GM19035 (cell line): Measurements from ENCODE around the gene AKNA.

ENCODE experiments used
- ATAC-seq: cut with Tn5 transposase; IDR thresholded peaks from one replicate; pipeline ENCODE4 v1.9.1; 2021; ENCODE audit not compliant: unreplicated experiment

Gene AKNA

DNA sequence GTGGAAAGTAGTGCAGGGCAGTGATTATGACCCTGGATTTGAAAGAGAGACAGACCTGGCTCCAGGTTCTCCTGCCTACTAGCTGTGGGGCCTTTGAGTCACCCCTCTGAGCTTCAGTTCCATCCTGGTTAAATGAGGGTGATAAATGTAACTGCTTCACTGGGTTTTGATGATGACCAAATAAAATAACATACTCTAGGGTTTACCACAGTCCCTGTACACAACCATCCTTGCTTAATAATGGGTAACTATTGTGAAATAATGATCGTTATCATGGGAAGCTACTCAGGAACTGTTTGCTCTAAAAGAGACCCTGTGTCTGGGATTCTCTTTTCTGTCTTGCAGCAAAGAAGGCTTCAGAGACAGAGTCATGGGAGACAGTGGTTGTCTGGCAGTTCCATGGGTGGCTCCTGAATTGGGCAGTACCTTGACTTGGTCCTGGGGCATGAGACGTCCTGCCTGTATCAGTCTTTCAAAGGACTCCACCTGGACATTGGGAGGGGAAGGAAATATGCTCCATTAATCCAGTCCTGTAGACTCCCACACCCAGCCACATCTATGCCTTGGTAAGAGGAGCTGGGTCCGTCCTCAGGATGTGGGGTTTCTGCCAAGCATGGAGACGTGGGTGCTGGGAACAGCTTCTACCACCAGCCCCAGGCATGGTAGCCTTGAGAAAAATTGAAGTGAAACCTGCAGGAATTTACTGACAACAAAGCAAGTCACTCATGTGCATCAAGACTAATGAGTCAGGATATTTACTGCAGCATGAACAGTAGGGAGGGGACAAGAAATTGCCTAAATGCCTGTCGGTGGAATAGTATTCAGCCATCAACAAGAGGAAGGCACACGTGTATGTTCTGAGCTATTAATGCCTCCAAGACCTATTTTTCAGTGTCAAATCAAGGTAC is 23.4 kb downstream of the AKNA start:
- ATAC-seq, result no peak

DNA sequence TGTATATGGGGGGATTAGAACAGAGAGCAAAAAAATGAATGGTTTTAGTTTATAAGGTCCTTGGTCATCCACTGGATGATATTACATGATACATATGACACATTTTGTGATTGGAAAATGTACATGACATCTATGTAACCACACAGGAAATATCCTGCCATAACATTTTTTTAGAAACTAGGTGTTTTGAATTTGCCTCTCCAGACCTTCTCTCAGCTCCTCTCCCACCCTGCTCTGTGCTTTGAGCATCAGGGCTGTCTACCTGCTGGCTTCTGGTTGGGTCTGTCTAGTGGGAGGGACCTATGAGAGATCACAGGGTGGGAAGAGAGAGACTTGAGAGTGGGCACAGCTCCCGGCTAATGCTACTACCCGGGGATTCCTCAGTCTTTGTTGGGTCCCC is 24.4 kb downstream of the AKNA start:
- ATAC-seq, result no peak

DNA sequence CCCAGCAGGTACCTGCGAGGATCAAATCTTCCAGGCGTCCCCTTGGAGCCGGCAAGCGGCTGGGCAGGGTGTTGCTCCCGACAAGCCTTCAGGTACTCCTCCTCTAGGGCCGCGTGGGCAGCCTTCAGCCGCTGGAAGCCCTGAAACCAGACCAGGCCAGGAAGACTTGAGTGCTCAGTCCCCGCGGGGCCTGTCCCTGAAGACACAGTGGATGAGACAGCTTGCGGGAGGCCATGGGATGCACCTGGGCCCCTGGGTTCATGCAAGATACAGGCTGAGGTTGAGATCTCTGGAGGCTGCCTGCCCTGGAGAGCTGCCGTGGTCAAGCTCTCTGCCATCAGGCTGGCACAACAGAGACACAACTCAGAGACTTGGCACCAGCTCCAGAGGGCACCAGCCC is 25.4 kb downstream of the AKNA start:
- ATAC-seq, result no peak

DNA sequence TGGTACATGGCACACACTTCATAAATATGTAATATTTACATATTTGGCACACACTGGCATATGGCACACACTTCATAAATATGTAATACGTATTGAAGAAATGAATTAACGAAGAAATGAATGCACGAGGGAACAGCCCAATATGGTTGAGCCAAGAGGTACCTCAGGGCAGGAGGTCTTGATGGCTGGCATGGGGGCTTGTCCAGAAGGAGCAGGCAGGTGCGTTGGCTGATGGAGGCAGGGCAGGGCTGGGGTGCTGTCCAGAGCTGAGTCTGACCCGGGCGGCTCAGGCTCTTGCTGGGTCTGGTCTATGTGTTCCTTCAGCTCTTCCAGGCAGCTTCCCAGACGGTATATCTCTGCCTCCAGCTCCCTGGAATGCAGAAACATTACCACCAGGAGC is 26.2 kb downstream of the AKNA start:
- ATAC-seq, result no peak

DNA sequence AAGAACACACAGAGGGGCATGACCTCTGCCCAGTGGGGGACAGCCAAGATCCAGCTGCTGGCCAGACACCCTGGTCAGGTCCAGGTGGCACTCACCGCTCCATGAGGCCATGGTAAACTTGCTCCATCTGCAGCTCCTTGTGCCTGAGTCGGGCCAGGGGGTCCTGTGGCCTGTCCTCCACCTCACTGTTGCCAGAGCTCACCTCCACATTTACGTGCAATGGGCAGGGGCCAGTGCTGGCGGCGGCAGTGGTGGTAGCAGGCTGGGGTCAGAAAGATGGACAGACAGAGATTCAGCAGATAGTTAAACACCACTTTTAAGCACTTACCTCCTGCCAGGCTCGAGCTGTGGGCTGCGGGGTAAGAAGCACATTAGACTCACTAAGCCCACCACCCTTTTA is 28.0 kb downstream of the AKNA start:
- no peak for ATAC-seq

DNA sequence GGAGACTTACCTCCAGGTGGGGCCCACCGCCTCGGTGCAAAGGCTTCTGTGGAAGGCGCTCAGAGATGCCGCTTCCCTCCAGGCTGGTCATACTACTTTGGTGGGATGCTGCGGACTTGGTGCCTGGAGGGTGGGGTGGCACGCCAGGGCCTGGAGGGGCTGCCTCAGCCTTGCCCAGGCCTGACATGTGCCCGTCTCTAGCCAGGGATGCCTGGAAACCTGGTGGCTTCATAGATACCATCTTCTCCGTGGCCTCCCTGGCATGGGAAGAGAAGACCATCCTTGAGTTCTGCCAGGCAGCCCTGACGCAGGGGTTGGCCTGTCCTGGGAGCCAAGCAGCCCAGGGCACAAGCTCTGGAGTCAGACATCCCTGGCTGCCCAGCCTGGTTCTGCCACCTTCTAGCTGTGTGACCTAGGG is 29.9 kb downstream of the AKNA start:
- no peak for ATAC-seq

DNA sequence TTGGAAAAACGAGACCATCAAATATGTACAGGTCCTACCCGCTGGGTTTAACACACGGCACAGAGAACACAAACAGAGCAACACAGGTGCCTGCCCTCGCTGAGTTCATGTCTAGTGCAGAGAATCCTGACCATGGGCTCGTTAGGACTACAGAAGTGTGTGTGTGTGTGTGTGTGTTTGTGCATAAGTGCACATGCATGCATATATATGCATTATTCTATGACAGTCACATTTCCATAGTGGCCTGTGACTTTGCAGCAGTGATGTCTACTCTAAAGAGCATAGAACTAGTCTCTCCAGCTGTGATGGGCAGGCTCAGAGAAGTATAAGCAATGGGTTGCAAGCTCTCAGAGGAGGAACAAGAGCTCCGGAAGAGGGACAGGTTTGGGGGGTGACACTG is 30.4 kb downstream of the AKNA start:
- no peak for ATAC-seq

GRCh38 chr9:114356792-114357191 is 31.0 kb downstream of the AKNA start:
- no peak for ATAC-seq

- ATAC-seq, result no peak
Measured at GRCh38 chr9:114355821-114356220, 32.0 kb downstream of the AKNA start.

DNA sequence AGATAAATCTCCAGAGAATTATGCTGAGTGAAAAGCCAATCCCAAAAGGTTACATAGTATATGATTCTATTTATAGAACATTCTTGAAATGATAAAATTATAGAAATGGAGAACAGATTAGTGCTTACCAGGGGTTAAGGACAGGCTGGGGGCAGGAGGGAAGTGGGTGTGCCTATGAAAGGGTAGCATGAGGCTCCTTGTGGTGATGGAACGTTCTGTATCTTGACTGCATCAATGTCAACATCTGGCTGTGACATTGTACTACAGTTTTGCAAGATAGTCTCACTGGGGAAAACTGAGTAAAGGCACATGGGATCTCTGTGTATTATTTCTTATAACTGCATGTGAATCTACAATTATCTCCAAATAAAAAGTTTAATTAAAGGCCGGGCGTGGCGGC is 35.9 kb downstream of the AKNA start:
- ATAC-seq, result no peak

GRCh38 chr9:114350636-114351401 is 37.0 kb downstream of the AKNA start:
- ATAC-seq, result no peak

DNA sequence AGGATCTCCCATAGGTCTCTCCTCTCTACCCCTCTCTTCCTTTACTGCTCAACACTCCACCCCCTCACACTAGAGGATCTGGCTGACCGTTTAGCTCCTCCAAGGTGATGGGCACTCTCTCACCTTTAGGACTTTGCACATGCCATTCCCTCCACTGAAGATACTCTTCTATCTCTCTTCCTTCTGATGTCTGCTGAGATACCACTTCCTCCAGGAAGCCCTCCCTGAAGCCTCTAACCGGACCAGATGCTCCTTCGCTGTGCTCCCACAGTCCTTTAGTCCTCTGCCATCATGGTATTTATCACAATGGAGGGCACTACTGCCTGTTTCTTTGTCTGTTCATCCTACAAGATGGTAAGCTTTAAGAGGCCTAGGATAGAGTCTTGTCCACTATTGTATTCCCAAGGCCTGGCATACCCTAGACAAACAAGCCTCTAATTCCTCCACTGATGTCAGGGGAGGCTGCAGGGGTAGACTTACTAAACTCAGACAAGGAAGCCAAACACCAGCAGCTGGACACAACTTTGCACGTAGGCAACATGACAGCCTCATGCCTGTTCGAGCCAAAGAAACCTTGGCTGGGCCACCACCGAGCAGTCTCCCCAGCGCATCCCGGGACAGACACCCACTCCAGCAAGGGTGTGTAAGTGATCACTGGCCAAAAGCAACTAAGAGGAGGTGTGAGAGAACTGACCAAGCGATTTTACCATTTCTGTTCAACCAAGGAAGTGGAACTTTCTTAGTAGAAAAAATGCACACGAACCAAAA is 37.9 kb downstream of the AKNA start:
- ATAC-seq, result no peak

DNA sequence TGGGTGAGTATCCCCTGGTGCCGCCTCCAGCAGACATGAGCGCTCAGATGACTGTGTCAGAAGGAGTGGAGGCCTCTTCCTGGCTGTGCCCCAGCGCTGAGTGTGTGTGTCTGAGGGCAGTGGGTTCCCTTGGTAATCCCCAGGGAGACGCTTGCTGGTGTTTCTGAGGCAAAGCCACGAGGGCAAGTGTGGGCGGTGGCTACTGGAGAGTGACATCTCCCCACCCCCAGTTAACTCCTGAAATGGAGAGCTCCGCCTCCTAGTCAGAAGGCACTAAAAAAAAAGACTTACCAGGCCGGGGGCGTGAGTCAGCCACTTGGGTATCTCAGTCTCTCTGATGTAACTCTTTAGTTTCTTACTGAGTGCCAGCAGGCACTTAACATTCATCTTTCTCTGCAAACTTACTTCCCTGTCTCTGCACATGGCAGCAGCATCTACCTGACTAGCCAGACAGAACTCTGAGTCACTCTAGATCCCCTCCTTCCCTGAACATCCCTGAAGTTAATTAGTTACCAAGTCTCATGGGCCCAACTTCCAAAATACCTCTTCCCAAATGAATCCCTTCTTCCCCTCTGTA is 38.8 kb downstream of the AKNA start:
- ATAC-seq, result peak; percentile 89

GRCh38 chr9:114348261-114348905 is 39.4 kb downstream of the AKNA start:
- no peak for ATAC-seq

- ATAC-seq, result no peak
Measured at GRCh38 chr9:114347675-114348074, 40.1 kb downstream of the AKNA start.

- no peak for ATAC-seq
Measured at GRCh38 chr9:114346146-114346545, 41.6 kb downstream of the AKNA start.

GRCh38 chr9:114345493-114346065 is 42.2 kb downstream of the AKNA start:
- no peak for ATAC-seq

DNA sequence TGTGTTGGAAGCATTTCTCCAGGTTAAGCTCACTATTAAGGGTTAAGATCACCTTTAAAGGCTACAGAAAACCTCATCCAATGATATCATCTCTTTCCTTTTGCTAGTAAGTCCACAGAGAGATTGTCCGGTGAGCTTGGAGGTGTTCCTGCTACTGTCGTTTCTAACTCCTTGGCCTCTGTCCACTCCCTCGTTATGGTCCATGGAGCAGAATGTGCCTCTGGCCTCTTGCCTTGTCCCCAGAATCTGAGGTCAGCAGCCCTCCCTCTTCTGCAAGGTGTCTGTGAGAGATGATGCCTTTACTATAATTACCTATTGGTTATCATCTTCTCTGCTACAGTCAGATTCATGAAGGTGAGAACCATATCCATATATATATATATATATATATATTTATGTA is 43.1 kb downstream of the AKNA start:
- no peak for ATAC-seq

- no peak for ATAC-seq
Measured at GRCh38 chr9:114344188-114344566, 43.6 kb downstream of the AKNA start.

- ATAC-seq, result no peak
Measured at GRCh38 chr9:114343471-114344187, 44.2 kb downstream of the AKNA start.
